ENCODE measurements around the gene A2M. TPM values are rescaled to one million over a fixed set of nuclear protein-coding genes. Genes with fewer than 3 reads are reported as not detected.

A2M gene
- total and polyA plus RNA-seq, 2 experiments from 2014 or later, result 0.92 TPM; not detected in 1

DNA sequence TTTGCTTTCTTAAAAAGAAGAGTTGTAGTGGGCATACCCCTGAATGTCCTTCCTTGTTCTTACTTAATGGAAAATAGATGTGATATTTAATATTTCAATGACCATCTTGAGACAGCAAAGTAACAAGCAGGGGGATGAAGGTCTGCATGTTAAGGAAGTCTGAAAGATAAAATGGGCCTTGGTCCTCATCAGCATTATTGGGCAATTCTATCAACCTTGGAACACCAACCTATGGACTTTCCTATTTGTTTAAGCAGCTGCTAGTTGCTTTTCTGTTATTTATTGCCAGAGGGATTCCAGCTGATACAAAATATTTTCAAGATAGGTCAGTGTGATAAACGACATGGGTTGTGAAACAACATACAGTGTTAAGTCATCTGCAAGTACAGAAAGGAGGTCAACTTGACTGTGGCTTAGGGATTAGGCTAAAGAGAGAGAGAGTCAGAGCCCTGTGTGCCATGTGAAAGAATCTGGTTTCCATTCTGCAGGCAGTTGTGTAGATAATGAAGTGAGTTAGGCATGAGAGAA is 16.4 kb upstream of the A2M start:
- H2AFZ ChIP-seq, result no peak overlapping the region
- no peaks in the 10 kb centered on the region; the same call in 2 of the 3 replicates for H3K4me1 Mint-ChIP-seq
- no peak overlapping the region for H3K27ac Mint-ChIP-seq

DNA sequence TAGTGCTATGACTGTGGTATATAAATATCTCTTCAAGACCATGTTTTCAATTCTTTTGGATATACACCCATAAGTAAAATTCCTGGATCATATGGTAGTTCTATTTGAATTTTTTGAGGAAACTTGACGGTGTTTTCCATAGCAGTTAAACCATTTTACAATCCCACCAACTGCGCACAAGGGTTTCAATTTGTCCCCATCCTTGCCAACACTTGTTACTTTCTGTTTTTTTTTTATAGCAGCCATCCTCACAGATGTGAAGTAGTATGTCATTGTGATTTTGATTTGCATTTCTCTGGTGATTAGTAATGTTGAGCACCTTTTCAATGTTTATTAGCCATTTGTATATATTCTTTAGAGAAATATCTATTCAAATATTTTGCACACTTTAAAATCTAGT is 14.5 kb upstream of the A2M start:
- DNase-seq (ENCODE audit: low spot score), result no peak
- TF ChIP-seq ZNF114 (CRISPR knock-in tag; IDR thresholded peaks at IDR 0.05), result no peak
- no peak for TF ChIP-seq JUNB (IDR thresholded peaks at IDR 0.05; ENCODE audit: unreplicated experiment)
- TF ChIP-seq, protein P1, sequence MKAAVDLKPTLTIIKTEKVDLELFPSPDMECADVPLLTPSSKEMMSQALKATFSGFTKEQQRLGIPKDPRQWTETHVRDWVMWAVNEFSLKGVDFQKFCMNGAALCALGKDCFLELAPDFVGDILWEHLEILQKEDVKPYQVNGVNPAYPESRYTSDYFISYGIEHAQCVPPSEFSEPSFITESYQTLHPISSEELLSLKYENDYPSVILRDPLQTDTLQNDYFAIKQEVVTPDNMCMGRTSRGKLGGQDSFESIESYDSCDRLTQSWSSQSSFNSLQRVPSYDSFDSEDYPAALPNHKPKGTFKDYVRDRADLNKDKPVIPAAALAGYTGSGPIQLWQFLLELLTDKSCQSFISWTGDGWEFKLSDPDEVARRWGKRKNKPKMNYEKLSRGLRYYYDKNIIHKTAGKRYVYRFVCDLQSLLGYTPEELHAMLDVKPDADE (IDR thresholded peaks at IDR 0.05), result no peak
- TF ChIP-seq NANOG (IDR thresholded peaks at IDR 0.05; ENCODE audit: borderline replicate concordance), result no peak
- no peak for TF ChIP-seq POLR2AphosphoS5 (IDR thresholded peaks at IDR 0.05; ENCODE audit: low read depth)
- TF ChIP-seq, protein P2, sequence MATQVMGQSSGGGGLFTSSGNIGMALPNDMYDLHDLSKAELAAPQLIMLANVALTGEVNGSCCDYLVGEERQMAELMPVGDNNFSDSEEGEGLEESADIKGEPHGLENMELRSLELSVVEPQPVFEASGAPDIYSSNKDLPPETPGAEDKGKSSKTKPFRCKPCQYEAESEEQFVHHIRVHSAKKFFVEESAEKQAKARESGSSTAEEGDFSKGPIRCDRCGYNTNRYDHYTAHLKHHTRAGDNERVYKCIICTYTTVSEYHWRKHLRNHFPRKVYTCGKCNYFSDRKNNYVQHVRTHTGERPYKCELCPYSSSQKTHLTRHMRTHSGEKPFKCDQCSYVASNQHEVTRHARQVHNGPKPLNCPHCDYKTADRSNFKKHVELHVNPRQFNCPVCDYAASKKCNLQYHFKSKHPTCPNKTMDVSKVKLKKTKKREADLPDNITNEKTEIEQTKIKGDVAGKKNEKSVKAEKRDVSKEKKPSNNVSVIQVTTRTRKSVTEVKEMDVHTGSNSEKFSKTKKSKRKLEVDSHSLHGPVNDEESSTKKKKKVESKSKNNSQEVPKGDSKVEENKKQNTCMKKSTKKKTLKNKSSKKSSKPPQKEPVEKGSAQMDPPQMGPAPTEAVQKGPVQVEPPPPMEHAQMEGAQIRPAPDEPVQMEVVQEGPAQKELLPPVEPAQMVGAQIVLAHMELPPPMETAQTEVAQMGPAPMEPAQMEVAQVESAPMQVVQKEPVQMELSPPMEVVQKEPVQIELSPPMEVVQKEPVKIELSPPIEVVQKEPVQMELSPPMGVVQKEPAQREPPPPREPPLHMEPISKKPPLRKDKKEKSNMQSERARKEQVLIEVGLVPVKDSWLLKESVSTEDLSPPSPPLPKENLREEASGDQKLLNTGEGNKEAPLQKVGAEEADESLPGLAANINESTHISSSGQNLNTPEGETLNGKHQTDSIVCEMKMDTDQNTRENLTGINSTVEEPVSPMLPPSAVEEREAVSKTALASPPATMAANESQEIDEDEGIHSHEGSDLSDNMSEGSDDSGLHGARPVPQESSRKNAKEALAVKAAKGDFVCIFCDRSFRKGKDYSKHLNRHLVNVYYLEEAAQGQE (IDR thresholded peaks at IDR 0.05; ENCODE audit: unreplicated experiment), result no peak
- TF ChIP-seq EZH2phosphoT487 (IDR thresholded peaks at IDR 0.05; ENCODE audit: unreplicated experiment), result no peak
- no peak for TF ChIP-seq EZH2 (IDR thresholded peaks at IDR 0.05; ENCODE audit: low read depth, unreplicated experiment)
- no peak for TF ChIP-seq STAT1 (IDR thresholded peaks at IDR 0.05; ENCODE audit: unreplicated experiment)

More for the DNA sequence above, 16.4 kb upstream of the A2M start:
- Mint-ChIP-seq H3K4me3 (no peak overlapping the region), H3K36me3 (ENCODE audit: low read depth) (no peaks in the 10 kb centered on the region), H3K27me3 (ENCODE audit: insufficient read depth, low read depth, poor library complexity) (no peaks in the 10 kb centered on the region), H3K9me3 (peaks cover 2% of the 10 kb centered on the region; the same call in 2 of the 3 replicates)
- Histone ChIP-seq H3K79me2 (replicated peaks; ENCODE audit: insufficient read depth) (no peaks in the 10 kb centered on the region), H3K4me1 (ENCODE audit: insufficient read depth) (no peaks in the 10 kb centered on the region), H3F3A (replicated peaks; ENCODE audit: low read depth) (no peaks in the 10 kb centered on the region), H4K20me1 (replicated peaks; ENCODE audit: insufficient read depth) (no peaks in the 10 kb centered on the region), H3K27ac (ENCODE audit: low read depth) (no peak overlapping the region), H3K36me3 (ENCODE audit: insufficient read depth) (no peaks in the 10 kb centered on the region), H3K4me3 (no peak overlapping the region), H3K27me3 (ENCODE audit: insufficient read depth) (no peaks in the 10 kb centered on the region), H3K9me2 (ENCODE audit: insufficient read depth) (peaks cover 3% of the 10 kb centered on the region; the same call in 1 of the 2 replicates), H3K4me2 (no peak overlapping the region)
- TF ChIP-seq EZH2 (IDR thresholded peaks at IDR 0.05; ENCODE audit: low read depth, unreplicated experiment), result no peak
- no peak for TF ChIP-seq NANOG (IDR thresholded peaks at IDR 0.05; ENCODE audit: borderline replicate concordance)
- TF ChIP-seq CTCF (conservative IDR thresholded peaks at IDR 0.05; ENCODE audit: low read depth in 2 of 2), result no peak
- no peak for ATAC-seq
- no peak for DNase-seq (ENCODE audit: low spot score)

More for the DNA sequence above, 14.5 kb upstream of the A2M start:
- no peaks in the 10 kb centered on the region for H3K36me3 ChIP-seq (ENCODE audit: insufficient read depth)
- no peak overlapping the region for H3K4me2 ChIP-seq
- Mint-ChIP-seq H3K27me3 (ENCODE audit: insufficient read depth, low read depth, poor library complexity) (no peaks in the 10 kb centered on the region), H3K27ac (no peak overlapping the region), H3K4me3 (no peak overlapping the region), H3K4me1 (no peaks in the 10 kb centered on the region; the same call in 2 of the 3 replicates), H3K9me3 (peaks cover 2% of the 10 kb centered on the region; the same call in 2 of the 3 replicates), H3K36me3 (ENCODE audit: low read depth) (no peaks in the 10 kb centered on the region; the same call in 2 of the 3 replicates)
- no peak overlapping the region for H3K27ac ChIP-seq (ENCODE audit: low read depth)
- no peak overlapping the region for H3K4me3 ChIP-seq
- H2AFZ ChIP-seq, result no peak overlapping the region
- H3F3A ChIP-seq (replicated peaks; ENCODE audit: low read depth), result no peaks in the 10 kb centered on the region
- H3K4me1 ChIP-seq (ENCODE audit: insufficient read depth), result no peaks in the 10 kb centered on the region
- peaks cover 3% of the 10 kb centered on the region; the same call in 1 of the 2 replicates for H3K9me2 ChIP-seq (ENCODE audit: insufficient read depth)
- ATAC-seq, result no peak
- no peaks in the 10 kb centered on the region for H4K20me1 ChIP-seq (replicated peaks; ENCODE audit: insufficient read depth)
- H3K79me2 ChIP-seq (replicated peaks; ENCODE audit: insufficient read depth), result no peaks in the 10 kb centered on the region
- no peaks in the 10 kb centered on the region for H3K27me3 ChIP-seq (ENCODE audit: insufficient read depth)

Measured in GM23338 (cell line).